NCI-H2029 (cell line): Measurements from ENCODE around the gene DNAH2.
A peak's percentile ranks its signal among the peaks of the same experiment; 100 is the strongest.
"Not testable (repeated sequence)": the region's sequence is repeated elsewhere in the genome, so short reads cannot be mapped to it uniquely, and the experiment has no call there.

ENCODE experiments used
- DNase-seq: peaks from one replicate; lab custom pipeline; 2025; lab: John Stamatoyannopoulos, UW

DNAH2 gene

DNA sequence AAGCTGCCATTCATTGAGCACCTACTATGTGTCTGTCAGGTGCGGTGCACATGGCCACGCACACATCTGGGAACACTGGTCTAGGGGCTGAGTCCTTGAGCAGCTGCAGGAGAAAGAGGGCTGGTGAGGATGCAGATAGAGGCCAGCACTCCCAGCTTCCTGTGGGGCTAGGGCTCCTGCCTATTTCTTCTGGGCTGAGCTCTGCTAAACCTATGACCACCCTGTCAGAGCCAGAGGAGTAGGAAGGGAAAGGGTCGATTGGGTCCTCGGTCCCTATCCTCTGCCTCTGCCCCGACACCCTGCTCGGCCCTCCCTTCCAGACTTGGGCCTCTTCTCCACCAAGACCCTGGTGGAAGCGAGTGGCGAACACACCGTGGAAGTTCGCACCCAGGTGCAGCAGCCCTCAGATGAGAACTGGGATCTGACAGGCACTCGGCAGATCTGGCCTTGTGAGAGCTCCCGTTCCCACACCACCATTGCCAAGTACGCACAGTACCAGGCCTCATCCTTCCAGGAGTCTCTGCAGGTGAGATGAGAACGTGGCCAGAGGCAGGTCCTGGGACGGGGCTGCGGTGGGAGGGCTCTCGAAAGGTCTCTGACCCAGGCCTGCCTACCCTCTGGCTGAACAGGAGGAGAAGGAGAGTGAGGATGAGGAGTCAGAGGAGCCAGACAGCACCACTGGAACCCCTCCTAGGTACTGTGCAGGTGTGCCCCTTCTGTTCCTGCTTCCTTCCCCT is 133.3 kb downstream of the DNAH2 start:
- no peak for DNase-seq

DNA sequence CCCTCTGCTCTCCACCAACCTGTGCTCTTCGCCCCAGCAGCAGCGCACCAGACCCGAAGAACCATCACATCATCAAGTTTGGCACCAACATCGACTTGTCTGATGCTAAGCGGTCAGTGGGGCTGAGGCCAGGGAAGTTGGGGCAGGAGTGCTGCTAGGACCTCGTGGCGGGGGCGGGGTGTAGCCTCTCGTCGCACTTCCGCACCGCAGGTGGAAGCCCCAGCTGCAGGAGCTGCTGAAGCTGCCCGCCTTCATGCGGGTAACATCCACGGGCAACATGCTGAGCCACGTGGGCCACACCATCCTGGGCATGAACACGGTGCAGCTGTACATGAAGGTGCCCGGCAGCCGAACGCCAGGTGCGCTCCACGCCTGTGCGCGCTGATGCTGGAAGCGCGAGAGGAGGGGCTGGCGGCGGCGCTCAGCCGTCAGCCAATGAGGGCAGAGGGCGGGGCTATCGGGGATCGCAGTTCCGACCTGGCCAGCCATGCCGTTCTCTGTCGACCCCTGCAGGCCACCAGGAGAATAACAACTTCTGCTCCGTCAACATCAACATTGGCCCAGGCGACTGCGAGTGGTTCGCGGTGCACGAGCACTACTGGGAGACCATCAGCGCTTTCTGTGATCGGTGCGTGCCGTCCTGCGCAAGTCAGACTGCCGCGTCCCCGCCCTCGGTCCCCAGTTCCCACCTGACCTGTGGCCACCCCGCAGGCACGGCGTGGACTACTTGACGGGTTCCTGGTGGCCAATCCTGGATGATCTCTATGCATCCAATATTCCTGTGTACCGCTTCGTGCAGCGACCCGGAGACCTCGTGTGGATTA is 134.1 kb downstream of the DNAH2 start:
- DNase-seq, result peak; percentile 84

DNA sequence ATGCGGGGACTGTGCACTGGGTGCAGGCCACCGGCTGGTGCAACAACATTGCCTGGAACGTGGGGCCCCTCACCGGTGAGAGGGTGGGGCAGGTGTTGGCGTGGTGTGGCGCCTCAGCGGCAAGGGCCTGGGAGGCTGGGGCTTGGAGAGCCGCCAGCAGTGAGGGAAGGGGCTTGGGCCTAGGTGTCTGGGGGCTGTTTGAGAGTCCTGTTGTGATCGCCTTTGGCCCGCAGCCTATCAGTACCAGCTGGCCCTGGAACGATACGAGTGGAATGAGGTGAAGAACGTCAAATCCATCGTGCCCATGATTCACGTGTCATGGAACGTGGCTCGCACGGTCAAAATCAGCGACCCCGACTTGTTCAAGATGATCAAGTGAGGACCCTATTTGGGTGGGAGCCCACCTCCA is 134.7 kb downstream of the DNAH2 start:
- no peak for DNase-seq

DNA sequence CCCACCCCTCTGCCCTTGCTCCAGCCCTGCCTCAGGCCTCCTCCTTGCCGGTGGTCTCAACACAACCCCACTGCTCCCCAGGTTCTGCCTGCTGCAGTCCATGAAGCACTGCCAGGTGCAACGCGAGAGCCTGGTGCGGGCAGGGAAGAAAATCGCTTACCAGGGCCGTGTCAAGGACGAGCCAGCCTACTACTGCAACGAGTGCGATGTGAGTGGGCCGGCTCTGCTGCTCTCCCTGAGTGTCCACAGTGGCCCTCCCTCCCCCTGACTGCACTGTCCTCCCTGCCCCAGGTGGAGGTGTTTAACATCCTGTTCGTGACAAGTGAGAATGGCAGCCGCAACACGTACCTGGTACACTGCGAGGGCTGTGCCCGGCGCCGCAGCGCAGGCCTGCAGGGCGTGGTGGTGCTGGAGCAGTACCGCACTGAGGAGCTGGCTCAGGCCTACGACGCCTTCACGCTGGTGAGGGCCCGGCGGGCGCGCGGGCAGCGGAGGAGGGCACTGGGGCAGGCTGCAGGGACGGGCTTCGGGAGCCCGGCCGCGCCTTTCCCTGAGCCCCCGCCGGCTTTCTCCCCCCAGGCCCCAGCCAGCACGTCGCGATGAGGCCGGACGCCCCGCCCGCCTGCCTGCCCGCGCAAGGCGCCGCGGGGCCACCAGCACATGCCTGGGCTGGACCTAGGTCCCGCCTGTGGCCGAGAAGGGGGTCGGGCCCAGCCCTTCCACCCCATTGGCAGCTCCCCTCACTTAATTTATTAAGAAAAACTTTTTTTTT is 135.6 kb downstream of the DNAH2 start:
- no peak for DNase-seq

DNA sequence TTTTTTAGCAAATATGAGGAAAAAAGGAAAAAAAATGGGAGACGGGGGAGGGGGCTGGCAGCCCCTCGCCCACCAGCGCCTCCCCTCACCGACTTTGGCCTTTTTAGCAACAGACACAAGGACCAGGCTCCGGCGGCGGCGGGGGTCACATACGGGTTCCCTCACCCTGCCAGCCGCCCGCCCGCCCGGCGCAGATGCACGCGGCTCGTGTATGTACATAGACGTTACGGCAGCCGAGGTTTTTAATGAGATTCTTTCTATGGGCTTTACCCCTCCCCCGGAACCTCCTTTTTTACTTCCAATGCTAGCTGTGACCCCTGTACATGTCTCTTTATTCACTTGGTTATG is 136.1 kb downstream of the DNAH2 start:
- no peak for DNase-seq

DNA sequence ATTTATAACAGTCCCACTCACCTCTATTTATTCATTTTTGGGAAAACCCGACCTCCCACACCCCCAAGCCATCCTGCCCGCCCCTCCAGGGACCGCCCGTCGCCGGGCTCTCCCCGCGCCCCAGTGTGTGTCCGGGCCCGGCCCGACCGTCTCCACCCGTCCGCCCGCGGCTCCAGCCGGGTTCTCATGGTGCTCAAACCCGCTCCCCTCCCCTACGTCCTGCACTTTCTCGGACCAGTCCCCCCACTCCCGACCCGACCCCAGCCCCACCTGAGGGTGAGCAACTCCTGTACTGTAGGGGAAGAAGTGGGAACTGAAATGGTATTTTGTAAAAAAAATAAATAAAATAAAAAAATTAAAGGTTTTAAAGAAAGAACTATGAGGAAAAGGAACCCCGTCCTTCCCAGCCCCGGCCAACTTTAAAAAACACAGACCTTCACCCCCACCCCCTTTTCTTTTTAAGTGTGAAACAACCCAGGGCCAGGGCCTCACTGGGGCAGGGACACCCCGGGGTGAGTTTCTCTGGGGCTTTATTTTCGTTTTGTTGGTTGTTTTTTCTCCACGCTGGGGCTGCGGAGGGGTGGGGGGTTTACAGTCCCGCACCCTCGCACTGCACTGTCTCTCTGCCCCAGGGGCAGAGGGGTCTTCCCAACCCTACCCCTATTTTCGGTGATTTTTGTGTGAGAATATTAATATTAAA is 136.7 kb downstream of the DNAH2 start:
- no peak for DNase-seq

DNA sequence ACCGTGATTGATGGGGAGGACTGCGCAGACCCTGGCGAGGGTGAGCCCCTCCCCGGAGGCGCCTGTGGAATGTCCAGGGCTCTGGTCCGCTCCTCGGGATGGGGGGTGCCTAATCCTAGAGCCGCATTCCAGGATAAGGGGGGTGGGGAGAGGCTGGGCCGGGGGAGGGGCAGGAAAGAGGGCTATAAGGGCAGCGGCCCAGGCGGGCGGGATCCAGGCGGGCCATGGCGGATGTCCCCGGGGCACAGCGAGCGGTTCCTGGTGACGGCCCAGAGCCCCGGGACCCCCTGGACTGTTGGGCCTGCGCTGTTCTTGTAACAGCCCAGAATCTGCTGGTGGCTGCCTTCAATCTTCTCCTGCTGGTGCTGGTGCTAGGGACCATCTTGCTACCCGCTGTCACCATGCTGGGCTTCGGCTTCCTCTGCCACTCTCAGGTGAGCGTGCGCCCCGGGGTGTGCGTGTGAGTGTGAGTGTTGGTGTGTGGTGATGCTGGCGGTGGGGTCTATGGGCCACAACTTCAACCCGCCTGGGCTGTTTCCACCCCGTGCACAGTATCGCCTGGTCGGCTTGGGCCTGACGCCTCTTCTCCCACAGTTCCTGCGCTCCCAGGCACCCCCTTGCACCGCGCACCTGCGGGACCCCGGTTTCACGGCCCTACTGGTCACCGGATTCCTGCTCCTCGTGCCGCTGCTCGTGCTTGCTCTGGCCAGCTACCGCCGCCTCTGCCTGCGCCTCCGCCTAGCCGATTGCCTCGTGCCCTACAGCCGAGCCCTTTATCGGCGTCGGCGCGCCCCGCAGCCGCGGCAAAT is 137.5 kb downstream of the DNAH2 start, which contains the start of gene TMEM88:
TMEM88 (plus strand) TSS at position 216 of the 809 bp plus-strand sequence; CDS start at position 225, 9 bp downstream.
- DNase-seq, result no peak

DNA sequence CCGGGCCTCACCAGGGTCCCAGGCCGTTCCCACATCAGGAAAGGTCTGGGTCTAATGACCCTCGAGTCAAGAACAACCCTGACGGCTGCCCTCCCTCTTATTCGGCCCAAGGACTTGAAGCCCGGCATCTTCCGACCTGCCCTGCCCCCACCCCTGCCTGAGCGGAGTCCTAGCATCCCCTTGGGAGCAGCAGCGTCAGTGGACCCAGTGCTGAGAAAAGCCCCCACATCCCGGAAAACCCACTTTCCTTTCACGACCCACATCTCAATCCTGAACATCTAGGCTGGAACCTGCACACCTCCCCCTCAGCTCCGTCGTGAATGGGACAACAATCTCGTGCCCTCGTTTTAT is 138.1 kb downstream of the DNAH2 start:
- no peak for DNase-seq

DNA sequence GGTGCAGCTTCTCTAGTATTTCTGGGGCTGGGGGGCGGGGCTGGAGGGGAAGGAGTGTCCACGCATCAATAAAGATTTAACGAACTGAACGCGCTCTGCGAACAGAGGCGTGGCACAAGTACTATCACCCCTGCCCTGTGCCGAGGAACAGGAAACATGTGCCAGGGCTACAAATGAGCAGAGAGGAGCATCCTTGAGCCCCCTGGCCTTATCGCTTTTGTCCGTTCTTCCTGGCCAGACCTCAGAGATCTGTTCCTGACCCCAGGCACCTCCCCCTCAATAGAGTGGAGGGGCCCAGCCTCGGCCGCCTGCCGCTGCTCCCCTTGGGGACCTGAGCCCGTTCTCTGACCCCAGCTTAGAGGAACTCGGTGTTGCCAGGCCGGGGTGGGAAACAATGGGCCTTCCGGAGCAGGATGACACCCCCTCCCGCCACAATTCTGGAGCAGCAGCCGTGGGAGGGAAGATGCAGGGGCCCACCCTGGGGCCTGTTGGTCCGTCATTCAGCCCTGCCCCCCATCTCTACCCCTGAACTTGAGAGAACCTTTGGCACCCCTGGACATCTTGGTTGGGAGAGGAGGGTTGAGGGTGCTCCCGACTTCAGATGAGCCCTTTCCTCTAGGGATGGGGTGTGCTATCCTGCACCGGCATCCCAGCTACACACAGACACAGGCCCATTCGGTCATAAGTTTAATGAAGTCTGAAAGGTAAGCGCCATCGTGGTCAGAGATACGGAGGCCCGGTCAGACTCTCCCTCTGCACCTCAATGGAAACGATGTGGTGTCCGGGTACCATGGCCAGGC is 138.7 kb downstream of the DNAH2 start:
- DNase-seq, result no peak

DNA sequence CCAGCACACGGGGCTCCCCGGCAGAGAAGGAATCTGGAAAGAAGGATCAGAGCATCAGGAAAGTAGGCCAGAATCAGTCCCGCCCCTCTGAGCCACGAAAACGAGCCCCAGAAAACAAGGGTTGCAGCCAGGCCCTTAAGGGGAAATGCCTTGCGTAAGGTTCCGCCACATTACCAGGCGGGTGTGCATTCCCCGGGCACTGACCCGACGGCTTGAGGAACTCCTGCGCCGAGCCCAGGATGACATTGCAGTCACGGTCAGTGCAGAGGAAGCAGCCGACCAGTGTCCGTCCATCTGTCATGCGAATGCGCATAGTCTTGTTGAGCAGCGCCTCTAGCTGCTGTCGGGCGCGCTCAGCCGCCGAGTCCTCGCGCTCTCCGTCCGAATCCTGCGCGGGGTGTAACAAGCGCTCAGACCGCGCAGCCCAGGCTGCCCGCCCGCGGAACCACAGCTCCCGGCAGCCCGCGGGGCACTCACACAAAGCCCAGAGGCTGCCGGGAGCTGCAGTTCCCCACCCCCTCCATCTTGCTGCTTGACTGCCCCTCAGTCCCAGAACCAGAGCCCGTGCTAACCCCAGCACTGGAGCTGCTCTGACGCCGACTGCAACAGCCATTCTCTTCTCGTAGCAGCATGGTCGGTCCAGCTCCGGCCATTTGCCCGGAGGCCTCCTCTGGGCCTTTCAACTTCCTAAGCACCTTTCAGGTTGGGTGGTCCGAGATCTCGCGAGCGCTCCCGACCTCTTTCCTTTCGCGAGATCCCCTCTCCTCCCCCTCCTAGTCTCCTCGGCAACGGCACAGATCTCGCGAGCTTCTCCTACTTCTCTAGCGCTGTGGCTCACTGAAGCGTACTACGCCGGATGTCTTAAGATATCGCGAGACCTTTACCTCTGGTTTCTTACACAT is 139.5 kb downstream of the DNAH2 start, which contains the start of gene NAA38:
NAA38 (minus strand) TSS at position 749 of the 902 bp plus-strand sequence; CDS start at position 653, 96 bp downstream.
- DNase-seq, result peak; percentile 95

DNA sequence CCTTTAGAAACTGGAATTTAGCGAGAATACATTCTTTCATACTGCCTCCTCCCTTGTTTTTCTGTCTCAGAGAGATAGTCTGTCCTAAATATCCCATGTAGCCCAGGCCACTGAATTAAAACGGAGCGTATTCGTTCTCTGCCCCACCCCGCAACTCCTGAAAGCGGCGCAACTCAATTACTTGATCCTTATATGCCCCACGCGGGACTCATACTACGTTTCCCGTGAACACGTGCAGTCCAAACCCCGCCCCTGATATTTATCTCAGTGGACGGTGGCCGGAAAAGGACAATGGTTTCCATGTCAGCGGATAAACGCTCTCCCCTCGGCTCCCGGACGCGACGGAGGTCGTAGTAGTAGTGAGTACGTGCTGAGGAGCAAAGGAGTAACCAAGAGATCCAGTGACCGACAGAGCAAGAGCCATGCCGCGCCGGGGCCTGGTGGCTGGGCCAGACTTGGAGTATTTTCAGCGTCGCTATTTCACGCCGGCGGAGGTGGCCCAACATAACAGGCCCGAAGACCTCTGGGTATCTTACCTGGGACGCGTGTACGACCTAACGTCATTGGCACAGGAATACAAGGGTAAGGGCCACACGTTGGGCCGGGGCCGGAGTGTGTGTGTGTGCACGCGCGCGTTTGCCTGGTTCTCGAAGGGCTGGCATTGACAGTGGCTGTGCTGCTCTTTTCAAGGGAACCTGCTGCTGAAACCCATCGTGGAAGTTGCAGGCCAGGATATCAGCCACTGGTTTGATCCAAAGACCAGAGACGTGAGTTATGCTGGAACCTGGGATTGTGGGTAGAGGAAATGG is 140.4 kb downstream of the DNAH2 start, which contains the start of gene CYB5D1:
CYB5D1 (plus strand) TSS at position 291 of the 809 bp plus-strand sequence; CDS start at position 423, 132 bp downstream.
- peak; percentile 88 for DNase-seq

DNA sequence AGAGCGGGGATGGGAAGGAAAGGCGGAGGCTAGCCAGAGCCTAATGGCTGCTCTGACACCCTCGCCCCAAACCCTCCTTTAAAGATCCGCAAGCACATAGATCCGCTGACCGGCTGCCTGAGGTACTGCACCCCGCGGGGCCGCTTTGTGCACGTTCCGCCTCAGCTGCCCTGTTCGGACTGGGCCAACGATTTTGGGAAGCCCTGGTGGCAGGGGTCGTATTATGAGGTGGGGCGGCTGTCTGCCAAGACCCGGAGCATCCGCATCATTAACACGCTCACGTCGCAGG is 140.9 kb downstream of the DNAH2 start:
- DNase-seq, result no peak

DNA sequence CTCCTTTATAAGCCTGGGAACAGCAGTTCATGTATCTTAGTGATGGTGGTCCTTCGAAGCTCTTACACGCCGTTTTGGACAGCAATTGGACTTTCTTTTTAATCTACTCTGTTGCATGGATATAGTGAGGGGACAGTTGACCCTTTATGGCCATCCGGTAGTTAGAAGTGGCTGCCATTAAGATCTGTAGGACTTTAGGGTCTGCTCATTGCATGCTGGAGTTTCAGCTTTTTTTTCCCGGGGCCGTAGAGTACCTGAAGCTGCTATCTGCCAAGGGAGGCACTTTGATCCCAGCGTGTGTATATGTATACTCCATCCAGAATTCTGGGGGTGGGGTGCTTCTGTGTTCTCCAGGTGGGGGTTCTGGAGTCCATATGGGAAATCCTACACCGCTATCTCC is 141.5 kb downstream of the DNAH2 start:
- no peak for DNase-seq

DNA sequence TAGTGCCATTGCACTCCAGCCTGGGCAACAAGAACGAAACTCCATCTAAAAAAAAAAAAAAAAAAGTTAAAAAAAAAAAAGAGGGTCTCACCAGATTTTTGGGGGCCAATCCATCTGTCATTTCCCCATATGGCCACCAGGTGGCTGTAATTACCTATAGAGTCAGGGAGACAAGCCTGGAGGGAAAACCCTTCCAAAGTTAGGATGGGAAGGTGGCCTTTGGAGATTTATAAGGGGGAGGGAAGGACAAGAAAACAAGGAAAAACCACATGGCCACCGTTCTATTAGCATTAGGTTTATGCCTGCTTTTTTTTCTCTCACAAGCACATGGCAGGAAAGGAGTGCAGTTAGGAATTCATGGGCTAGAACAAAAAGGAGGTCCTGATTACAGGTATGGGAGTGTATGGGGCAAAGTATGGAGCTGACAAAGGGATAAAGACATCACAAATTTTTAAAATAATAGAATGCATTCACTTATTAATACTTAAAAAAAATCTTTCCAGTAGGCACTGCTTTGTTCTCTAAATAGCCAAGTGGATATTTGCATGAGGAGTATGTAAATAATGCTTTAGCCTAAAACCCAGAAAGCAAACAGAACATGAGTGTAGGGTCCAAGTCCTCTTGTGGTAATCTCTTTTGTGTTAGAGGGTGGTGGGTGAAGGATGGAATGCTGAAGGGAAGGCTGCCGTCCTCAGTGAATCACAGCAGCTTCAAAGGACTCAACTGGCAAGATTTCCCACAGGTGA is 145.3 kb downstream of the DNAH2 start:
- DNase-seq, result no peak

DNA sequence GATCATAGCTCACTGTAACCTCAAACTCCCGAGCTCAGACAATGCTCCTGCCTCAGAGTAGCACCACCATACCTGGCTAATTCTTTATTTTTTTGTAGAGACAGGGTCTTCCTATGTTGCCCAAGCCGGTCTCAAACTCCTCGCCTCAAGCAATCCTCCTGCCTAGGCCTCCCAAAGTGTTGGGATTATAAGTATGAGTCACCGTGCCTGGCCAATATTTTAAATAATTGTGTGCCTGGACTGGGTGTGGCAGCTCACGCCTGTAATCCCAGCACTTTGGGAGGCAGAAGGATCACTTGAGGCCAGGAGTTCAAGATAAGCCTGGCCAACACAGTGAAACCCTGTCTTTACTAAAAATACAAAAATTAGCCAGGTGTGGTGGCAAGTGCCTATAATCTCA is 146.8 kb downstream of the DNAH2 start:
- DNase-seq, result not testable (repeated sequence)

DNA sequence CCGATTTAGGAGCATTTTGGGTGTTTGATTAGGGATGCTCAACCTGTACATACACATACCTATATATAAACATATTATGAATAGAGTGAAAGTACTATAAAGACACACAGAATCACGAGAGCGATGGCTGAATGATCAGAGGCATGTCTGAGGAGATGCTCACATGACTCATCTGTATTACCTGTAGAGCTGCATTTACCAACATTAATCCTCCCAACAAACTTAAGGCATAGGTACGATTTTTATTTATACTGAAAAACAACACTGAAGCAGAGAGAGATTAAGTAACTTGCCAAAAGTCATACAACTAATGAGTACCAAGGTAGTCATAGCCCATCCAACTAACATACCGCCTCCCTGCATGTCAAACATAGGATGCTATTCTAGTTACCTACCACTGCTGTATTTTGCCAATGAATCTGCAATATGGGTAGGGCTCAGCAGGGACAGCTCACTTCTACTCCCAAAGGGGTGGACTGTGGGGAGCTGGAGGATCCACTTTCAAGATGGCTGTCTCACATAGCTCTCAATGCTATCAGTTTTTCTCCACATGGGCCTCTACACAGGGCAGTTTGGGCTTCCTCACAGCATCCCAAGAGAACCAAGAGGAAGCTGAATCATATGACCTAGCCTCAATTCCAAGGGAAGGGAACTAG is 147.6 kb downstream of the DNAH2 start:
- no peak for DNase-seq

DNA sequence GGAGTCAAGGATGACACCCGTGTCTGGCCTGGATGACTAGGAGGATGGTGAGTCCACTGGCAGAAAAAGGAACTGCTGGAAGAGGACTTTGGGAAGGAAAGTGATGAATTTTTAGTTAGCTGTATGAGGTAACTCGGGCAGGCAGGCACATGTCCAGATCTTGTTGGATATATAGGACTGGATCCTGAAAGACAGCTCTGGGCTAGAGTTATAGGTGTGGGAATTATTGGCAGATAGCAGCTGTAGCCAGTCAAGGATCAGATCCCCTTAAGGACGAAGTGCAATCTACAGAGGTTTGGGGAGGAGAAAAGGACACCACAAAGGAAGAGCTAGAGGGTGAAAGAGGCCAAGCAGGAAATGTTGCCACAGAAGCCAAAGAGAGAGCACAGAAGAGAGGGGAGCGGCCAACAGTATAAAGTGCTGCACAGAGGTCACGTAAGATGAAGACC is 150.4 kb downstream of the DNAH2 start:
- no peak for DNase-seq
